ENCODE data around the gene TK2. TPM values are rescaled to one million over a fixed set of nuclear protein-coding genes. Genes with fewer than 3 reads are reported as not detected.

Gene TK2
- total and polyA plus RNA-seq, 2 experiments from 2014 or later: 1.8 to 4.2 TPM

DNA sequence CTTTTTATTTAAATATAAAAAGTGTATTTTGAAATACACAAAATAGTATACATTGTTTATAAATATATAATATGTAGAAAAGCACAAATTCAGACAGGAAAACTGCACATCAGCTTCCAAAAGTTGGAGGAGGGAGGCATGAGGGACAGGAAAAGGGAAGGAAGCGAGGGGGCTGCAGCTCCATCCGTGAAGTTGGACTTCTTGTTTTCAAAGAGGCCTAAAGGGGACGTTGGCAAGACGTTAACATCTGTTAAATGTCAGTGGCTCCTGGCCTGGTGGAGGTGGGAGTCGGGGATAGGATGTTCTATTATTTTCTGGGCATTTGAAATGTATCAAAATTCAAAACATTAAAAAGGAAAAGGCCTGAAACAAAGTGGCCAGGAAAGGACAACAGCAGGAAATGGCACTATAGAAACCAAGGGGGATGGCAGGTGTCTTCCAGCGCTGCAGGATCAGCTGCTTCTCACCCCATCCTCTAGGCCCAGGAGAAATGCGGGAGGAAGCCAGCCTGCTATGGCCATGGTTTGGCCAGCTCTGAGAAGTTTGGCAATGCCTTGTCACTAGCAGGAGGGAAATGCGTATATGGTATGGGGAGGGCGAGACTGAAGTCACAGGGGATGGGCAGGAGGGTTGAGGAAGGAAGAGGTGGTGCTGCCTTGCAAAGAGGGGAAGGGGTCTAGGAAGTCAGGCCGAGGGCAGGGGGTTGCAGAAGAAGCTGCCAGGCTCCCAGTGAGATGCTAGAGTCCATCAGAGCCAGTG, 35.7 kb upstream of the TK2 start:
- Mint-ChIP-seq H3K27ac (no peak overlapping the region), H3K9me3 (no peaks in the 10 kb centered on the region; the same call in 2 of the 3 replicates), H3K4me1 (peaks cover 28% of the 10 kb centered on the region), H3K27me3 (ENCODE audit: insufficient read depth, low read depth, poor library complexity) (peaks cover 16% of the 10 kb centered on the region), H3K4me3 (no peak overlapping the region), H3K36me3 (ENCODE audit: low read depth) (no peaks in the 10 kb centered on the region)
- DNase-seq (ENCODE audit: low spot score) (no peak), ATAC-seq (no peak)
- H2AFZ ChIP-seq: no peak overlapping the region
- TF ChIP-seq ZNF114 (CRISPR knock-in tag; IDR thresholded peaks at IDR 0.05) (no peak), POLR2AphosphoS5 (IDR thresholded peaks at IDR 0.05; ENCODE audit: low read depth) (no peak), JUNB (IDR thresholded peaks at IDR 0.05; ENCODE audit: unreplicated experiment) (no peak), ZNF331 (CRISPR knock-in tag; IDR thresholded peaks at IDR 0.05; ENCODE audit: low read depth) (no peak), EZH2 (IDR thresholded peaks at IDR 0.05; ENCODE audit: low read depth, unreplicated experiment) (no peak), EZH2phosphoT487 (IDR thresholded peaks at IDR 0.05; ENCODE audit: unreplicated experiment) (no peak)
- TF ChIP-seq, protein P1, sequence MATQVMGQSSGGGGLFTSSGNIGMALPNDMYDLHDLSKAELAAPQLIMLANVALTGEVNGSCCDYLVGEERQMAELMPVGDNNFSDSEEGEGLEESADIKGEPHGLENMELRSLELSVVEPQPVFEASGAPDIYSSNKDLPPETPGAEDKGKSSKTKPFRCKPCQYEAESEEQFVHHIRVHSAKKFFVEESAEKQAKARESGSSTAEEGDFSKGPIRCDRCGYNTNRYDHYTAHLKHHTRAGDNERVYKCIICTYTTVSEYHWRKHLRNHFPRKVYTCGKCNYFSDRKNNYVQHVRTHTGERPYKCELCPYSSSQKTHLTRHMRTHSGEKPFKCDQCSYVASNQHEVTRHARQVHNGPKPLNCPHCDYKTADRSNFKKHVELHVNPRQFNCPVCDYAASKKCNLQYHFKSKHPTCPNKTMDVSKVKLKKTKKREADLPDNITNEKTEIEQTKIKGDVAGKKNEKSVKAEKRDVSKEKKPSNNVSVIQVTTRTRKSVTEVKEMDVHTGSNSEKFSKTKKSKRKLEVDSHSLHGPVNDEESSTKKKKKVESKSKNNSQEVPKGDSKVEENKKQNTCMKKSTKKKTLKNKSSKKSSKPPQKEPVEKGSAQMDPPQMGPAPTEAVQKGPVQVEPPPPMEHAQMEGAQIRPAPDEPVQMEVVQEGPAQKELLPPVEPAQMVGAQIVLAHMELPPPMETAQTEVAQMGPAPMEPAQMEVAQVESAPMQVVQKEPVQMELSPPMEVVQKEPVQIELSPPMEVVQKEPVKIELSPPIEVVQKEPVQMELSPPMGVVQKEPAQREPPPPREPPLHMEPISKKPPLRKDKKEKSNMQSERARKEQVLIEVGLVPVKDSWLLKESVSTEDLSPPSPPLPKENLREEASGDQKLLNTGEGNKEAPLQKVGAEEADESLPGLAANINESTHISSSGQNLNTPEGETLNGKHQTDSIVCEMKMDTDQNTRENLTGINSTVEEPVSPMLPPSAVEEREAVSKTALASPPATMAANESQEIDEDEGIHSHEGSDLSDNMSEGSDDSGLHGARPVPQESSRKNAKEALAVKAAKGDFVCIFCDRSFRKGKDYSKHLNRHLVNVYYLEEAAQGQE (IDR thresholded peaks at IDR 0.05; ENCODE audit: unreplicated experiment): no peak
- TF ChIP-seq, protein P2, sequence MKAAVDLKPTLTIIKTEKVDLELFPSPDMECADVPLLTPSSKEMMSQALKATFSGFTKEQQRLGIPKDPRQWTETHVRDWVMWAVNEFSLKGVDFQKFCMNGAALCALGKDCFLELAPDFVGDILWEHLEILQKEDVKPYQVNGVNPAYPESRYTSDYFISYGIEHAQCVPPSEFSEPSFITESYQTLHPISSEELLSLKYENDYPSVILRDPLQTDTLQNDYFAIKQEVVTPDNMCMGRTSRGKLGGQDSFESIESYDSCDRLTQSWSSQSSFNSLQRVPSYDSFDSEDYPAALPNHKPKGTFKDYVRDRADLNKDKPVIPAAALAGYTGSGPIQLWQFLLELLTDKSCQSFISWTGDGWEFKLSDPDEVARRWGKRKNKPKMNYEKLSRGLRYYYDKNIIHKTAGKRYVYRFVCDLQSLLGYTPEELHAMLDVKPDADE (IDR thresholded peaks at IDR 0.05): no peak
- TF ChIP-seq, protein P3, sequence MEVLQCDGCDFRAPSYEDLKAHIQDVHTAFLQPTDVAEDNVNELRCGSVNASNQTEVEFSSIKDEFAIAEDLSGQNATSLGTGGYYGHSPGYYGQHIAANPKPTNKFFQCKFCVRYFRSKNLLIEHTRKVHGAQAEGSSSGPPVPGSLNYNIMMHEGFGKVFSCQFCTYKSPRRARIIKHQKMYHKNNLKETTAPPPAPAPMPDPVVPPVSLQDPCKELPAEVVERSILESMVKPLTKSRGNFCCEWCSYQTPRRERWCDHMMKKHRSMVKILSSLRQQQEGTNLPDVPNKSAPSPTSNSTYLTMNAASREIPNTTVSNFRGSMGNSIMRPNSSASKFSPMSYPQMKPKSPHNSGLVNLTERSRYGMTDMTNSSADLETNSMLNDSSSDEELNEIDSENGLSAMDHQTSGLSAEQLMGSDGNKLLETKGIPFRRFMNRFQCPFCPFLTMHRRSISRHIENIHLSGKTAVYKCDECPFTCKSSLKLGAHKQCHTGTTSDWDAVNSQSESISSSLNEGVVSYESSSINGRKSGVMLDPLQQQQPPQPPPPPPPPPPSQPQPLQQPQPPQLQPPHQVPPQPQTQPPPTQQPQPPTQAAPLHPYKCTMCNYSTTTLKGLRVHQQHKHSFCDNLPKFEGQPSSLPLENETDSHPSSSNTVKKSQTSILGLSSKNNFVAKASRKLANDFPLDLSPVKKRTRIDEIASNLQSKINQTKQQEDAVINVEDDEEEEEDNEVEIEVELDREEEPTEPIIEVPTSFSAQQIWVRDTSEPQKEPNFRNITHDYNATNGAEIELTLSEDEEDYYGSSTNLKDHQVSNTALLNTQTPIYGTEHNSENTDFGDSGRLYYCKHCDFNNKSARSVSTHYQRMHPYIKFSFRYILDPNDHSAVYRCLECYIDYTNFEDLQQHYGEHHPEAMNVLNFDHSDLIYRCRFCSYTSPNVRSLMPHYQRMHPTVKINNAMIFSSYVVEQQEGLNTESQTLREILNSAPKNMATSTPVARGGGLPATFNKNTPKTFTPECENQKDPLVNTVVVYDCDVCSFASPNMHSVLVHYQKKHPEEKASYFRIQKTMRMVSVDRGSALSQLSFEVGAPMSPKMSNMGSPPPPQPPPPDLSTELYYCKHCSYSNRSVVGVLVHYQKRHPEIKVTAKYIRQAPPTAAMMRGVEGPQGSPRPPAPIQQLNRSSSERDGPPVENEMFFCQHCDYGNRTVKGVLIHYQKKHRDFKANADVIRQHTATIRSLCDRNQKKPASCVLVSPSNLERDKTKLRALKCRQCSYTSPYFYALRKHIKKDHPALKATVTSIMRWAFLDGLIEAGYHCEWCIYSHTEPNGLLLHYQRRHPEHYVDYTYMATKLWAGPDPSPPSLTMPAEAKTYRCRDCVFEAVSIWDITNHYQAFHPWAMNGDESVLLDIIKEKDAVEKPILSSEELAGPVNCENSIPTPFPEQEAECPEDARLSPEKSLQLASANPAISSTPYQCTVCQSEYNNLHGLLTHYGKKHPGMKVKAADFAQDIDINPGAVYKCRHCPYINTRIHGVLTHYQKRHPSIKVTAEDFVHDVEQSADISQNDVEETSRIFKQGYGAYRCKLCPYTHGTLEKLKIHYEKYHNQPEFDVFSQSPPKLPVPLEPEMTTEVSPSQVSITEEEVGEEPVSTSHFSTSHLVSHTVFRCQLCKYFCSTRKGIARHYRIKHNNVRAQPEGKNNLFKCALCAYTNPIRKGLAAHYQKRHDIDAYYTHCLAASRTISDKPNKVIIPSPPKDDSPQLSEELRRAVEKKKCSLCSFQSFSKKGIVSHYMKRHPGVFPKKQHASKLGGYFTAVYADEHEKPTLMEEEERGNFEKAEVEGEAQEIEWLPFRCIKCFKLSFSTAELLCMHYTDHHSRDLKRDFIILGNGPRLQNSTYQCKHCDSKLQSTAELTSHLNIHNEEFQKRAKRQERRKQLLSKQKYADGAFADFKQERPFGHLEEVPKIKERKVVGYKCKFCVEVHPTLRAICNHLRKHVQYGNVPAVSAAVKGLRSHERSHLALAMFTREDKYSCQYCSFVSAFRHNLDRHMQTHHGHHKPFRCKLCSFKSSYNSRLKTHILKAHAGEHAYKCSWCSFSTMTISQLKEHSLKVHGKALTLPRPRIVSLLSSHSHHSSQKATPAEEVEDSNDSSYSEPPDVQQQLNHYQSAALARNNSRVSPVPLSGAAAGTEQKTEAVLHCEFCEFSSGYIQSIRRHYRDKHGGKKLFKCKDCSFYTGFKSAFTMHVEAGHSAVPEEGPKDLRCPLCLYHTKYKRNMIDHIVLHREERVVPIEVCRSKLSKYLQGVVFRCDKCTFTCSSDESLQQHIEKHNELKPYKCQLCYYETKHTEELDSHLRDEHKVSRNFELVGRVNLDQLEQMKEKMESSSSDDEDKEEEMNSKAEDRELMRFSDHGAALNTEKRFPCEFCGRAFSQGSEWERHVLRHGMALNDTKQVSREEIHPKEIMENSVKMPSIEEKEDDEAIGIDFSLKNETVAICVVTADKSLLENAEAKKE (CRISPR knock-in tag; IDR thresholded peaks at IDR 0.05): no peak
- H3K4me2 ChIP-seq: no peak overlapping the region
- no peaks in the 10 kb centered on the region for H3K79me2 ChIP-seq (replicated peaks; ENCODE audit: insufficient read depth)
- no peak overlapping the region for H3K27ac ChIP-seq (ENCODE audit: low read depth)
- H3K4me3 ChIP-seq: no peak overlapping the region
- H3K36me3 ChIP-seq (ENCODE audit: insufficient read depth): no peaks in the 10 kb centered on the region
- H3K27me3 ChIP-seq (ENCODE audit: insufficient read depth): peaks cover 14% of the 10 kb centered on the region
- H3K9me2 ChIP-seq (ENCODE audit: insufficient read depth): no peaks in the 10 kb centered on the region
- no peaks in the 10 kb centered on the region for H4K20me1 ChIP-seq (replicated peaks; ENCODE audit: insufficient read depth)
- H3F3A ChIP-seq (replicated peaks; ENCODE audit: low read depth): no peaks in the 10 kb centered on the region
- H3K4me1 ChIP-seq (ENCODE audit: insufficient read depth): peaks cover 11% of the 10 kb centered on the region

All from GM23338 (cell line).